Fibroblast of lung (primary cell): Measurements from ENCODE around the gene NANOS3. TPM values are rescaled to one million over a fixed set of nuclear protein-coding genes. Genes with fewer than 3 reads are reported as not detected.

ENCODE experiments used
- DNase-seq, 2 donors: peaks; one replicate each; pipeline versions ENCODE4 v3.0.0 to v3.0.0-alpha.2; 2010; ENCODE audit warnings: low read depth in 2 of 2
- H2AFZ ChIP-seq: 2 replicates; pipeline ENCODE4 v1.5.1; 2012; ENCODE audit warnings: low read length, control low read depth, inconsistent platforms
- H3K27ac ChIP-seq: 2 replicates; pipeline ENCODE4 v1.5.1; 2011; ENCODE audit warnings: low read length, control low read depth; ENCODE audit not compliant: insufficient read depth
- H3K27me3 ChIP-seq: 2 replicates; pipeline ENCODE4 v1.5.1; 2011; ENCODE audit warnings: mild to moderate bottlenecking, low read length; ENCODE audit not compliant: control insufficient read depth, insufficient read depth
- H3K36me3 ChIP-seq: 2 replicates; pipeline ENCODE4 v1.5.1; 2011; ENCODE audit warnings: low read length; ENCODE audit not compliant: control insufficient read depth, insufficient read depth
- H3K4me1 ChIP-seq: 2 replicates; pipeline ENCODE4 v1.5.1; 2011; ENCODE audit warnings: low read length; ENCODE audit not compliant: control insufficient read depth, insufficient read depth; ENCODE audit errors: extremely low read depth
- H3K4me2 ChIP-seq: 2 replicates; pipeline ENCODE4 v1.5.1; 2011; ENCODE audit warnings: low read length, control low read depth; ENCODE audit not compliant: insufficient read depth; ENCODE audit errors: extremely low read depth
- H3K4me3 ChIP-seq, 4 experiments: fragments of 200-600 bp in 1 of 4; sonication (generic) in 1 of 4; replicated peaks in 1 of 4; 2 replicates each; pipeline ENCODE4 v1.5.1; 2011 to 2016; ENCODE audit warnings: low read length in 4 of 4, low read depth in 3 of 4, mild to moderate bottlenecking in 3 of 4, control low read depth in 2 of 4, inconsistent platforms in 1 of 4, mixed read lengths in 1 of 4; ENCODE audit not compliant: insufficient read depth in 1 of 4; ENCODE audit errors: control extremely low read depth in 1 of 4
- H3K79me2 ChIP-seq: 2 replicates; pipeline ENCODE4 v1.5.1; 2012; ENCODE audit warnings: mild to moderate bottlenecking, low read length, inconsistent platforms; ENCODE audit not compliant: control insufficient read depth, insufficient read depth
- H3K9ac ChIP-seq: 2 replicates; pipeline ENCODE4 v1.5.1; 2011; ENCODE audit warnings: mild to moderate bottlenecking, low read length, control low read depth; ENCODE audit not compliant: insufficient read depth
- H3K9me3 ChIP-seq: 2 replicates; pipeline ENCODE4 v1.5.1; 2012; ENCODE audit warnings: low read depth, low read length; ENCODE audit not compliant: control insufficient read depth, insufficient read depth
- H4K20me1 ChIP-seq: 2 replicates; pipeline ENCODE4 v1.5.1; 2011; ENCODE audit warnings: low read length; ENCODE audit not compliant: control insufficient read depth, insufficient read depth; ENCODE audit errors: extremely low read depth
- CTCF ChIP-seq, 2 donors: IDR thresholded peaks in 1 of 2; conservative IDR thresholded peaks in 1 of 2; 1 replicate in 1 of 2; 2 replicates in 1 of 2; pipeline ENCODE4 v1.5.1; 2011 to 2012; ENCODE audit warnings: low read length in 2 of 2, control low read depth in 1 of 2, inconsistent platforms in 1 of 2, low read depth in 1 of 2, mild to moderate bottlenecking in 1 of 2
- EZH2 ChIP-seq: IDR thresholded peaks from 2 replicates; pipeline ENCODE4 v1.5.1; 2012; ENCODE audit warnings: low read length, control low read depth, mild to moderate bottlenecking; ENCODE audit errors: missing control alignments
- polyA plus RNA-seq, 2 donors: library from polyadenylated mRNA; depleted of rRNA in 1 of 2; stranded (reverse) in 1 of 2; unstranded in 1 of 2; fragments of >200 nt; gene quantifications; 2 replicates each; pipeline ENCODE4 v1.2.1, GENCODE V29; 2011 to 2012; ENCODE audit warnings: missing spikeins in 1 of 2
- total RNA-seq: library from RNA; depleted of rRNA; stranded (reverse); fragments of >200 nt; gene quantifications from 2 replicates; pipeline ENCODE4 v1.2.1, GENCODE V29; 2014

Gene NANOS3
- total and polyA plus RNA-seq, 2 donors (not counting 1 experiment from before 2014, with no cell fraction given) = not detected

DNA sequence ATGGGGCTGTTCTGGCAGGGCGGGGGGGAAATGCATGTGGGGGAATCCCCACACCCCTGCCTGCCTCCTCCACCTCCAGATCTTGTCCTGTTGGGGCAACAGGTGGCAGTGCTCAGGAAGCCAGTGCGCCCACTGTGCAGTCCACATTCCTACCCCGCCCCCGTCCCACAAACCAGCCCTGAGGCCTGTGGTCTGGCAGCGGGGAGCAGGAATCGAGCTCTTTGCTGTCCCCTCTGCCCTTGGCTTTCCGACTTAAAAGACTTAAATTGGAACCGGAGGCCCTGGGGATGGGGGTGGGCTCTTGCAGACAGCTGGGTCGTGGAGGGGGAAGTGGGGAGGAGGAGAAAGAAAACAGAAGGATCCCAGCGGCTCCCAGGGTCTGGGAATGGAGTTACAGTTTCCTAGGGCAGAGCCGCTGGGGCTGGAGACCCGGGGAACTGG is 4.3 kb downstream of the NANOS3 start:
- Histone ChIP-seq H4K20me1 (no peaks in the 10 kb centered on the region), H3K36me3 (no peaks in the 10 kb centered on the region), H3K4me1 (peaks cover 14% of the 10 kb centered on the region), H3K4me3 (no peak overlapping the region), H2AFZ (peak overlapping the region; percentile 14), H3K4me2 (peak overlapping the region; percentile 17), H3K79me2 (no peaks in the 10 kb centered on the region), H3K9ac (no peak overlapping the region), H3K9me3 (no peaks in the 10 kb centered on the region), H3K27ac (no peak overlapping the region), H3K27me3 (peaks cover 2% of the 10 kb centered on the region)
- DNase-seq = peak in 1 of 2 donors; percentile 72
- TF ChIP-seq EZH2 = no peak
- no peak for TF ChIP-seq CTCF (conservative IDR thresholded peaks at IDR 0.05 in 1 of 2, IDR thresholded peaks at IDR 0.05 in 1 of 2; ENCODE audit: low read depth in 1 of 2, low read length in 2 of 2)

GRCh38 chr19:13881692-13882418 is 4.9 kb downstream of the NANOS3 start:
- no peaks in the 10 kb centered on the region for H4K20me1 ChIP-seq
- TF ChIP-seq EZH2 = no peak
- TF ChIP-seq CTCF (conservative IDR thresholded peaks at IDR 0.05 in 1 of 2, IDR thresholded peaks at IDR 0.05 in 1 of 2; ENCODE audit: low read depth in 1 of 2, low read length in 2 of 2) = no peak
- H3K79me2 ChIP-seq = no peaks in the 10 kb centered on the region
- no peak overlapping the region for H3K4me2 ChIP-seq
- peaks cover 14% of the 10 kb centered on the region for H3K4me1 ChIP-seq
- H3K4me3 ChIP-seq = no peak overlapping the region
- no peak overlapping the region for H3K27ac ChIP-seq
- peak overlapping the region; percentile 14 for H2AFZ ChIP-seq
- H3K36me3 ChIP-seq = no peaks in the 10 kb centered on the region
- peak in 1 of 2 donors; percentile 73 for DNase-seq
- no peak overlapping the region for H3K9ac ChIP-seq
- H3K27me3 ChIP-seq = peaks cover 2% of the 10 kb centered on the region
- no peaks in the 10 kb centered on the region for H3K9me3 ChIP-seq

DNA sequence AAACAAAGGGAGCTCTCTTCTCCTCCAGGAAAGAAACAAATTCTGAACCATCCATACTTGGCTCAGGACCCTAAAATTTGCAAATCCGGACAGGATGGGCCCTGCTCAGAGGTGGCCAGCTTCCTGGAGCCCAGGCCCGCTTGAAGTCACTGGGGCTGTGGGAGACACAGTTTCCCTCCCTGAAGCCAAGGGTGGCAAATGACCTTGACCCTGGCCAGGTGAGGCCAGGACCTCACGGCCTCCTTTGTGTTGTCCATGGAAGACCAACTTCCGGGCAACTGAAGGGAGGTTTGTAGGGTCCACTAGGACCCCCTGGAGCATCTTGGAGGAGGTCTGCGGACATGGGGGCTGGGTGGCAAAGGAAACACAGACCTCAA is 5.5 kb downstream of the NANOS3 start:
- TF ChIP-seq CTCF (conservative IDR thresholded peaks at IDR 0.05 in 1 of 2, IDR thresholded peaks at IDR 0.05 in 1 of 2; ENCODE audit: low read depth in 1 of 2, low read length in 2 of 2) = no peak
- TF ChIP-seq EZH2 = no peak
- DNase-seq = no peak
- H3K9me3 ChIP-seq = no peaks in the 10 kb centered on the region
- no peaks in the 10 kb centered on the region for H4K20me1 ChIP-seq
- H3K4me3 ChIP-seq = no peak overlapping the region
- H3K4me2 ChIP-seq = no peak overlapping the region
- no peaks in the 10 kb centered on the region for H3K36me3 ChIP-seq
- peaks cover 2% of the 10 kb centered on the region for H3K27me3 ChIP-seq
- H3K27ac ChIP-seq = no peak overlapping the region
- H3K79me2 ChIP-seq = no peaks in the 10 kb centered on the region
- no peak overlapping the region for H3K9ac ChIP-seq
- H2AFZ ChIP-seq = no peak overlapping the region
- peaks cover 14% of the 10 kb centered on the region for H3K4me1 ChIP-seq
